T-cell (primary cell): Measurements from ENCODE around the gene TARBP1. TPM values are rescaled to one million over a fixed set of nuclear protein-coding genes. Genes with fewer than 3 reads are reported as not detected.
A peak's percentile ranks its signal among the peaks of the same experiment; 100 is the strongest.

ENCODE experiments used
- ATAC-seq, 4 experiments: fragments of 200-7000 bp in 3 of 4; fragments of 150-1000 bp in 1 of 4; cut with Tn5 transposase; replicated peaks in 1 of 4; 1 replicate in 3 of 4; 2 replicates in 1 of 4; pipeline ENCODE4 v1.10.0; 2021; ENCODE audit warnings: moderate library complexity in 3 of 4, mild to moderate bottlenecking in 2 of 4, moderate number of reproducible peaks in 1 of 4
- CTCF ChIA-PET, 2 donors: fragments of 300-600 bp; sonication (Branson Sonifier 250); formaldehyde crosslinking; loops; one replicate each; lab custom pipeline; 2022; ENCODE audit warnings: antibody characterized with exemption in 2 of 2; lab: Charles Lee
- POLR2A ChIA-PET, 2 donors: fragments of 300-600 bp; sonication (Branson Sonifier 250); formaldehyde crosslinking; loops; one replicate each; lab custom pipeline; 2022; ENCODE audit warnings: antibody characterized with exemption in 2 of 2; lab: Charles Lee
- DNase-seq, 35 experiments: peaks; one replicate each; pipeline versions ENCODE4 v3.0.0 to v3.0.0-alpha.2; 2013 to 2023
- H3K27ac ChIP-seq: one replicate; pipeline ENCODE4 v1.5.1; 2013; ENCODE audit warnings: low read length
- H3K27me3 ChIP-seq, 2 experiments: replicated peaks in 1 of 2; 1 replicate in 1 of 2; 2 replicates in 1 of 2; pipeline versions ENCODE4 v1.6.1 to v1.7.0; 2013; ENCODE audit warnings: low read length in 1 of 2, mixed read lengths in 1 of 2; ENCODE audit not compliant: control insufficient read depth in 2 of 2, insufficient read depth in 2 of 2; ENCODE audit errors: extremely low read depth in 1 of 2
- H3K36me3 ChIP-seq, 2 donors: 1 replicate in 1 of 2; 2 replicates in 1 of 2; pipeline versions ENCODE4 v1.6.1 to v1.7.0; 2013; ENCODE audit warnings: low read length in 1 of 2; ENCODE audit not compliant: control insufficient read depth in 2 of 2, insufficient read depth in 1 of 2; ENCODE audit errors: extremely low read depth in 1 of 2
- H3K4me1 ChIP-seq, 2 experiments: 1 replicate in 1 of 2; 2 replicates in 1 of 2; pipeline versions ENCODE4 v1.6.1 to v1.7.0; 2013; ENCODE audit warnings: low read length in 2 of 2, mixed read lengths in 1 of 2; ENCODE audit not compliant: insufficient read depth in 2 of 2, control insufficient read depth in 1 of 2; ENCODE audit errors: extremely low read depth in 1 of 2
- H3K4me3 ChIP-seq, 2 donors: 1 replicate in 1 of 2; 2 replicates in 1 of 2; pipeline versions ENCODE4 v1.5.1 to v1.7.0; 2013; ENCODE audit warnings: mild to moderate bottlenecking in 2 of 2, low read length in 1 of 2, moderate library complexity in 1 of 2; ENCODE audit not compliant: control insufficient read depth in 1 of 2; ENCODE audit errors: extremely low read depth in 1 of 2
- H3K9me3 ChIP-seq: 2 replicates; pipeline ENCODE4 v1.7.0; 2013
- H3K27ac Mint-ChIP-seq, 2 donors: one replicate each; pipeline ENCODE4 v1.8.0; 2020 to 2021; ENCODE audit warnings: mild to moderate bottlenecking in 2 of 2, mixed read lengths in 2 of 2
- H3K27me3 Mint-ChIP-seq, 2 donors: one replicate each; pipeline ENCODE4 v1.8.0; 2021 to 2022; ENCODE audit warnings: mixed read lengths in 2 of 2
- H3K36me3 Mint-ChIP-seq: one replicate; pipeline ENCODE4 v1.8.0; 2021; ENCODE audit warnings: mixed read lengths
- H3K4me1 Mint-ChIP-seq, 3 donors: one replicate each; pipeline ENCODE4 v1.8.0; 2020 to 2022; ENCODE audit warnings: mixed read lengths in 3 of 3, mild to moderate bottlenecking in 1 of 3
- H3K4me3 Mint-ChIP-seq, 3 donors: one replicate each; pipeline ENCODE4 v1.8.0; 2020 to 2022; ENCODE audit warnings: mild to moderate bottlenecking in 3 of 3, mixed read lengths in 3 of 3, moderate library complexity in 3 of 3
- H3K9me3 Mint-ChIP-seq, 3 donors: one replicate each; pipeline ENCODE4 v1.8.0; 2020 to 2022; ENCODE audit warnings: mixed read lengths in 3 of 3
- WGBS: methylation state at CpG from one replicate; pipeline ENCODE4 v1.1.5; 2013; ENCODE audit warnings: missing lambda C conversion rate; ENCODE audit not compliant: insufficient coverage; 5-methylcytosine and 5-hydroxymethylcytosine counted together
- total RNA-seq, 35 experiments: library from RNA in 6 of 35; stranded (reverse) in 6 of 35; fragments of 120-200 nt in 1 of 35; gene quantifications; one replicate each; pipeline versions ENCODE4 v1.2.1 to v1.2.4 and lab custom pipeline; 2013 to 2026

The TARBP1 gene
- total RNA-seq, 5 donors from 2014 or later (not counting 1 experiment from before 2014, with no cell fraction given): 33.9 to 60.7 (median 40.6) TPM

GRCh38 chr1:234427950-234428646, 50.9 kb downstream of the TARBP1 start:
- peaks cover 6 to 56% of the 10 kb centered on the region in 2 donors for H3K36me3 ChIP-seq
- H3K36me3 Mint-ChIP-seq: peaks cover 54% of the 10 kb centered on the region
- ATAC-seq: no peak

GRCh38 chr1:234413990-234414389, 65.0 kb downstream of the TARBP1 start:
- Mint-ChIP-seq H3K4me3 (no peak overlapping the region), H3K9me3 (no peaks in the 10 kb centered on the region), H3K27me3 (no peaks in the 10 kb centered on the region), H3K36me3 (peaks cover 44% of the 10 kb centered on the region), H3K4me1 (peaks cover 6 to 7% (median 6%) of the 10 kb centered on the region in 3 donors), H3K27ac (no peak overlapping the region)
- no peaks in the 10 kb centered on the region for H3K4me1 ChIP-seq
- no peak overlapping the region for H3K27ac ChIP-seq
- no peaks in the 10 kb centered on the region for H3K9me3 ChIP-seq
- no peaks in the 10 kb centered on the region for H3K27me3 ChIP-seq
- ChIA-PET CTCF (no interaction called here), POLR2A (no interaction called here)
- no peak overlapping the region for H3K4me3 ChIP-seq
- WGBS: 94% methylated on average over 3 of the region's 4 CpGs
- H3K36me3 ChIP-seq: peaks cover 0 to 41% of the 10 kb centered on the region in 2 donors
- no peak for ATAC-seq
- DNase-seq: no peak

More at GRCh38 chr1:234427950-234428646, 50.9 kb downstream of the TARBP1 start:
- no peak overlapping the region for H3K4me3 Mint-ChIP-seq
- no peak for DNase-seq
- ChIA-PET CTCF (no interaction called here), POLR2A (interaction anchor here in 1 of 2 donors (0.6 kb wide), 1 partner anchor 91 kb away, joined by 4 read pairs; no protein-coding TSS in a partner anchor)
- H3K27me3 ChIP-seq: no peaks in the 10 kb centered on the region
- H3K27ac ChIP-seq: no peak overlapping the region
- no peaks in the 10 kb centered on the region for H3K9me3 Mint-ChIP-seq
- H3K4me1 ChIP-seq: no peaks in the 10 kb centered on the region
- no peak overlapping the region for H3K4me3 ChIP-seq
- H3K27ac Mint-ChIP-seq: no peak overlapping the region
- WGBS: 82% methylated on average over 4 of the region's 8 CpGs
- H3K9me3 ChIP-seq: no peaks in the 10 kb centered on the region
- H3K4me1 Mint-ChIP-seq: no peaks in the 10 kb centered on the region
- no peaks in the 10 kb centered on the region for H3K27me3 Mint-ChIP-seq

GRCh38 chr1:234413485-234413884, 65.5 kb downstream of the TARBP1 start:
- peak overlapping the region in 1 of 2 donors; percentile 3 for H3K27ac Mint-ChIP-seq
- peaks cover 1% of the 10 kb centered on the region in 2 experiments for H3K4me1 ChIP-seq
- H3K4me3 ChIP-seq: no peak overlapping the region
- no peaks in the 10 kb centered on the region for H3K9me3 ChIP-seq
- no peaks in the 10 kb centered on the region for H3K27me3 ChIP-seq
- 97% methylated on average over 8 of the region's 9 CpGs for WGBS
- ATAC-seq (no peak), DNase-seq (no peak)
- POLR2A ChIA-PET: no interaction called here
- peaks cover 0 to 41% of the 10 kb centered on the region in 2 donors for H3K36me3 ChIP-seq
- no peaks in the 10 kb centered on the region for H3K27me3 Mint-ChIP-seq
- H3K4me3 Mint-ChIP-seq: no peak overlapping the region
- CTCF ChIA-PET: no interaction called here
- peaks cover 41% of the 10 kb centered on the region for H3K36me3 Mint-ChIP-seq
- H3K9me3 Mint-ChIP-seq: no peaks in the 10 kb centered on the region
- no peak overlapping the region for H3K27ac ChIP-seq
- H3K4me1 Mint-ChIP-seq: peaks cover 10 to 12% (median 10%) of the 10 kb centered on the region in 3 donors

GRCh38 chr1:234412830-234413229, 66.1 kb downstream of the TARBP1 start:
- ATAC-seq: no peak
- no peaks in the 10 kb centered on the region for H3K27me3 Mint-ChIP-seq
- peaks cover 38% of the 10 kb centered on the region for H3K36me3 Mint-ChIP-seq
- H3K9me3 ChIP-seq: no peaks in the 10 kb centered on the region
- H3K4me3 Mint-ChIP-seq: no peak overlapping the region
- H3K27me3 ChIP-seq: no peaks in the 10 kb centered on the region
- peak overlapping the region in 1 of 2 donors; percentile 9 for H3K27ac Mint-ChIP-seq
- H3K4me1 Mint-ChIP-seq: peaks cover 14 to 17% (median 16%) of the 10 kb centered on the region in 3 donors
- CTCF ChIA-PET: no interaction called here
- H3K36me3 ChIP-seq: peaks cover 0 to 41% of the 10 kb centered on the region in 2 donors
- H3K4me3 ChIP-seq: no peak overlapping the region
- H3K27ac ChIP-seq: no peak overlapping the region
- POLR2A ChIA-PET: no interaction called here
- WGBS: 96% methylated on average over 9 of the region's 11 CpGs
- no peaks in the 10 kb centered on the region for H3K9me3 Mint-ChIP-seq
- DNase-seq: no peak
- peaks cover 3 to 8% of the 10 kb centered on the region in 2 experiments for H3K4me1 ChIP-seq

- Histone ChIP-seq H3K36me3 (peaks cover 3 to 23% of the 10 kb centered on the region in 2 donors), H3K27ac (peak overlapping the region; percentile 69), H3K4me1 (peaks cover 7 to 12% of the 10 kb centered on the region in 2 experiments), H3K9me3 (no peaks in the 10 kb centered on the region), H3K4me3 (peak overlapping the region in 1 of 2 donors; percentile 21), H3K27me3 (no peaks in the 10 kb centered on the region)
- POLR2A ChIA-PET: no interaction called here
- peak overlapping the region; percentile 96 to 99 for H3K27ac Mint-ChIP-seq
- no peaks in the 10 kb centered on the region for H3K9me3 Mint-ChIP-seq
- peak overlapping the region; percentile 68 to 72 (median 69) for H3K4me3 Mint-ChIP-seq
- peak; percentile 44 to 67 (median 50) for ATAC-seq
- peaks cover 38 to 50% (median 47%) of the 10 kb centered on the region in 3 donors for H3K4me1 Mint-ChIP-seq
- CTCF ChIA-PET: interaction anchor here (0.6 to 3.2 kb wide), 6 partner anchors 16 to 293 kb away, joined by 3 to 7 read pairs (median 5); no protein-coding TSS in a partner anchor
- DNase-seq: peak in 17 of 35 experiments; percentile 7 to 76 (median 16)
- peaks cover 28% of the 10 kb centered on the region for H3K36me3 Mint-ChIP-seq
- no peaks in the 10 kb centered on the region for H3K27me3 Mint-ChIP-seq
- WGBS: 13% methylated on average over 3 of the region's 5 CpGs
Observed at GRCh38 chr1:234409328-234409727, 69.7 kb downstream of the TARBP1 start.

- Histone ChIP-seq H3K4me3 (peak overlapping the region in 1 of 2 donors; percentile 21), H3K27ac (peak overlapping the region; percentile 69), H3K9me3 (no peaks in the 10 kb centered on the region), H3K36me3 (peaks cover 3 to 19% of the 10 kb centered on the region in 2 donors), H3K27me3 (no peaks in the 10 kb centered on the region), H3K4me1 (peaks cover 7 to 12% of the 10 kb centered on the region in 2 experiments)
- 56% methylated on average over 2 of the region's 9 CpGs for WGBS
- DNase-seq (peak; percentile 20 to 80 (median 59)), ATAC-seq (peak; percentile 92 to 95 (median 94))
- ChIA-PET POLR2A (interaction anchor here in 1 of 2 donors (0.7 to 0.9 kb wide), 2 partner anchors 11 to 692 kb away, joined by 3 read pairs; no protein-coding TSS in a partner anchor), CTCF (interaction anchor here (0.6 to 3.2 kb wide), 7 partner anchors 15 to 293 kb away, joined by 3 to 7 read pairs (median 5); no protein-coding TSS in a partner anchor)
- Mint-ChIP-seq H3K27me3 (no peaks in the 10 kb centered on the region), H3K36me3 (peaks cover 25% of the 10 kb centered on the region), H3K27ac (peak overlapping the region; percentile 96 to 99), H3K4me1 (peaks cover 38 to 54% (median 47%) of the 10 kb centered on the region in 3 donors), H3K9me3 (no peaks in the 10 kb centered on the region), H3K4me3 (peak overlapping the region; percentile 68 to 72 (median 69))
Observed at GRCh38 chr1:234408757-234409156, 70.2 kb downstream of the TARBP1 start.
